GM12874 (cell line): ENCODE results near the gene FXYD6.

ENCODE experiments used
- TF ChIP-seq, protein P1 (sequence below): IDR thresholded peaks from 2 replicates; pipeline ENCODE4 v1.5.1; 2011; ENCODE audit warnings: low read depth, mild to moderate bottlenecking, control low read depth, low read length, moderate library complexity; ENCODE audit not compliant: insufficient read depth

FXYD6 gene

DNA sequence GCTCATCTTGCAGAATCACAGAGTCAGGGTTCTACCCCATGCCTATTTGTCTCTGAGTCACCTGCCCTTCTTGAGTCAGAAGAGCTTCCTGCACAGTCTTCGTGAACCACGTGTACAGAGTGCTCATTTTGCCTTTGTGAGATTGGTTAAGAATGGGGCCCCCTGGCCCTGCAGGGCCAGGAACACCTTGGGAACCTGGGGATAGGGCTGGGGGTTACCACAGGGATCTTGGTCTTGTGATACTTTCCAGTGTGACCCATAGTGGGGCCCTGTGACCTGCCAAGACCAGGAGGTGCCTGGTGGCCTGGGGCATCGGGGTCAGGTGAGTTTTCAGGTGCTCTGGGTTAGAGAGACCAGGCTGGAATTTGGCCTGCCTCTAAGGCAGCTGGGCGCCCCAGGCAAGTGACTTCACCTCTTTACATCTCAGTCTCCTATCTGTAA lies 43.3 kb upstream of the FXYD6 start:
- TF ChIP-seq, protein P1, sequence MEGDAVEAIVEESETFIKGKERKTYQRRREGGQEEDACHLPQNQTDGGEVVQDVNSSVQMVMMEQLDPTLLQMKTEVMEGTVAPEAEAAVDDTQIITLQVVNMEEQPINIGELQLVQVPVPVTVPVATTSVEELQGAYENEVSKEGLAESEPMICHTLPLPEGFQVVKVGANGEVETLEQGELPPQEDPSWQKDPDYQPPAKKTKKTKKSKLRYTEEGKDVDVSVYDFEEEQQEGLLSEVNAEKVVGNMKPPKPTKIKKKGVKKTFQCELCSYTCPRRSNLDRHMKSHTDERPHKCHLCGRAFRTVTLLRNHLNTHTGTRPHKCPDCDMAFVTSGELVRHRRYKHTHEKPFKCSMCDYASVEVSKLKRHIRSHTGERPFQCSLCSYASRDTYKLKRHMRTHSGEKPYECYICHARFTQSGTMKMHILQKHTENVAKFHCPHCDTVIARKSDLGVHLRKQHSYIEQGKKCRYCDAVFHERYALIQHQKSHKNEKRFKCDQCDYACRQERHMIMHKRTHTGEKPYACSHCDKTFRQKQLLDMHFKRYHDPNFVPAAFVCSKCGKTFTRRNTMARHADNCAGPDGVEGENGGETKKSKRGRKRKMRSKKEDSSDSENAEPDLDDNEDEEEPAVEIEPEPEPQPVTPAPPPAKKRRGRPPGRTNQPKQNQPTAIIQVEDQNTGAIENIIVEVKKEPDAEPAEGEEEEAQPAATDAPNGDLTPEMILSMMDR, result no peak

DNA sequence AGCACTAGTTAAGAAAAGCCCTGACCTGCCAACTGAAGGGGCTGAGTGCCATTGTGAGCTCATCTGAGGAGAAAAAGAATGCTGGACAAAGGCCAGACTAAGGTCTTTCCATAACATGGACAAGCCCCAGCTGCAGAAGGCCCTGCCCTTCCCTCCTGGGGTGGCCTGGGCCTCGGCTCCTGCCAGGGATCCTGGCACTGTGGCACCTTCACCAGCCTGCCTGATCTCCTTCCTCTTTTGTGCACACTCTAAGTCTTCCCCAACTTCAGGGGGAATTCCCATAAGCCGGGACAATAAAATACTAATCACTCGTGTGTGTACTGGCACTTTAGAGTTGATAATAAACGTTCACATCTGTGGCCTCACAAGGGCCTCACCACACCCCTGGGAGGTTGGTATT lies 42.9 kb upstream of the FXYD6 start:
- TF ChIP-seq, protein P1, result no peak

DNA sequence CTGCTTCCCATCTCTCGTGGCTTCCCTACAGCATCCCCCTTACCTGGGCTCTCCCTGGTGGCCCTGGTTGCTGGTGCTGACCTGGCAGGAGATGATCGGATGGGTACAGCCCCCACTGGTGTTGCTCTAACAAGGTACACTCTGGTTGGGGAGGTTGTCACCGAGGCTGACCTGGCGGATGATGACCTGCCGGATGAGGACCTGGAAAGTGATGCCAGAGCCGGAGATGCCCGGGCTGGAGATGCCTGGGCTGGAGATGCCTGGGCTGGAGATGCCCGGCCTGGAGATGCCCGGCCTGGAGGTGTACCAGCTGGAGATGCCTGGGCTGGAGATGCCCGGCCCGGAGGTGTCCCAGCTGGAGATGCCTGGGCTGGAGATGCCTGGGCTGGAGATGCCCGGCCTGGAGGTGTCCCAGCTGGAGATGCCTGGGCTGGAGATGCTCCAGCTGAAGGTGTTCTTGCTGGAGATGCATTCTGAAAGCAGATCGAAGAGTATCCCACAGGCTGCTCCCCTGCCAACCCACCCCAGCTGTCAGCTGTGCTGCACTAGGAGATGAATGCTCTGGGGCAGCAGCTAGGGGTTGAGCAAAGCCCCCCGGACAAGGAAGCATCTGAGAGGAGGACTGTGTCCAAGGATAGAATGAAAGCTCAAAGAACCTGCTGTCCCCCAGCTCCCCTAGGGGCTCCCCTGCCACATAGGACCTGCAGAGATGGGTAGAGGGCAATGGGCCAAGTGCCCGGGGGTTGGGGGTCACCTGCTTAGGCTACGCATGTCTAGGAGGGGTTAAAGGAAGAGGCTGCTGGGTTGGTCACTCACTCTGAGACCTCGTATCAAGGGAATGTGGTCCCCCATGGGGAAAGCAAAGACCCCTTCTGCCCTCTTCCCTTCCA lies 42.2 kb upstream of the FXYD6 start:
- TF ChIP-seq, protein P1, result no peak

DNA sequence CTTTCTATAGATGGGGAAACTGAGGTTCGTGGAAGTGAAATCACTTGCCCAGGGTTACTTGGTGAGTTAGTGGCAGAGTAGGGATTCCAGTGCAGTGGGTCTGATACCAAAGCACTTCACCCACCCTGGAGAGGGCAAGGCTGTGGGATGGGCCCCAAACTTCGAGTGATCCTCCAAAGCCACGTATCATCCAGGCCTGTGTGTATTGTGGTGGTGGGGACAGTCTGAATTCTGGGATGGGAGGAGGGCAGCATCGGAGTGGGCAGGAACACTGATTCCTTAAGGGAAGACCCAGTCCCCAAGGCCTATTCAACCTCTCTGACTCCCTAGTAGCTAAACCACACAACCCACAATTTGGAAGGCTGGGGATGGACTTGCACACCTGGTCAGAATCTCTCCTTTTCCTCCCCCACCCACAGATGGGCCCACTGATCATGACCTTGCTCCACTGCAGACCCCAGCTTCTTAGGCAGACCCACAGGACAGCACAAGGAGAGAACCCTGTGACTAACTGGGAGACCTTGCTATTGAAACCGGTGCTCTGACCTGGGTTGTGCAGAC lies 41.2 kb upstream of the FXYD6 start:
- TF ChIP-seq, protein P1, result no peak

DNA sequence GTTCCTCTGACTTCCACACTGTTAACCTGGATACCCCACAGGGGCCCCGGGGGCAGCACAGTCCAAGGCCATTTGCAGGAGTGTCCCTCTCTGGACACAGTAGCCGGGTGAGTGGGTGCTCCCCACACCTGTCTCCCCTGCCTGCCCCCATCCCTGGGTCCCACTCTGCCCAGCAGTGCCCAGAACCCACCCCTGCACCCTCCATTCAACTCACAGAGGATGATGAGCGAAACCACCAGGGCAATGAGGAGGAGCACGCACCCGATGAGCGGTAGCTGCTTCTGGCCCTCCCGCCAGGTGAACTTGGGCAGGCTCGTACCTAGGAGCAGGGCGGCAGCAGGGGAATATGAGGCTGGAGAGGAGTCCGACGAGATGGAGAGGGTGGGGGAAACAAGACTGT lies 40.5 kb upstream of the FXYD6 start:
- TF ChIP-seq, protein P1, result no peak

DNA sequence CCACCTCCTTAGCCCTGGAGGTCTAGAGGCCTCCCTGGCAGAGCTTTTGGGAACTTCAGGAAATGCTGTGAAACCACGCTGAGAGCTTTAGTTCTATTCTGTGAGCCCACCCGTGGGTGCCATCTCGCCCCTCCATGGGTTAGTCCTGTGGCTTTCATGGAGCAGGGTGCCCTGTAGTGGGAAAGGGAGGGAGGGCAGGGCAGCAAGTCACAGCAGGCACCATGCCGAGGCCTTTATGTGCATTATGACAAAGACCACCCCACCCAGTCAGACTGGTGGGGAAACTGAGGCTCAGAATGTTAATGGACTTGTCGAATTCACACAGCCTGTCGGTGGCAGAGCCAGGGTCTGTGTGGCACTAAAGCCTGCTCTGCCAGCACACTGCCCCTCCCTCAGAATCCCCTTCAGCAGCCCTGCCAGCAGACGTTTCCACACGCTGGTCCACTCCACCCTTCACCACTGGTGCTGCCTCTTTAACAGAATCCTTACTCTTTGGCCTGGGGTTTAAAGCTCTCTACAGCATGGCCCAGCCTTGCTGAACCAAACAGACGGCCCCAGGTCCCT lies 39.3 kb upstream of the FXYD6 start:
- TF ChIP-seq, protein P1, result no peak

DNA sequence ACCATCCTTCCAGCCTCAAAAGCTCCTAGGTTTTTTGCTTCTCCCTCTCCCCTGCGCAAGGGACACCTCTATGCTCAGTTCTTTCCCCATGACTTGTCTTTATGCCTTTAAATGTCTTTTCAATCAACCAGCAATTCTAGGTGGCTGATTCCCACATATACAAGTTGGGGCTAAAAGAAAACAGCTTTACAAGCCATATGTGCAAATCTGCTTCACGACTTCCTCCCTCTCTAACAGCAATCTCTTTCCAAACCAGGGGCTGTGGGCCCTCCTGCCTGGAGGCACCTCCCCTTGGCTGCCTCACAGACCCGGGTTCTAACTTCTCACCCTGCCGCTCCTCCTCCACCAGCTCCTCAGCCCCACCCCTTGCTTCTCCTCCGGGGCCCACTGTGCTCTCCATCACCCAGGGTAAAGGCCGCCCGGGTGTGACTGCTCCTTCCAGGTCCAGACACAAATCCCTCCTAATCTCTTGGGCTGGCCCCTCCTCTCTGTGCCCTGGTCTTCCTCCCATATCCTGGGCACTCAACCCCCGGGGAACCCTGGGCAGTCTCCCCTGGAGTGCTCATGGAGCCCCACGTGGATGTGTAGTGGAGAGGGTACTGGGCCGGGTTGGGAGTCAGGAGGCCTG lies 38.6 kb upstream of the FXYD6 start:
- TF ChIP-seq, protein P1, result no peak
